NB4 (cell line): ENCODE measurements around the gene GRM1.

Experiments used
- DNase-seq: peaks from one replicate; pipeline ENCODE4 v3.0.0; 2010; ENCODE audit warnings: low read depth
- H3K4me3 ChIP-seq: one replicate; pipeline ENCODE4 v1.5.1; 2011; ENCODE audit warnings: mild to moderate bottlenecking, low read depth, low read length, moderate library complexity
- MYC ChIP-seq: IDR thresholded peaks from 2 replicates; pipeline ENCODE4 v1.6.1; 2011; ENCODE audit warnings: low read depth, low read length
- POLR2A ChIP-seq: IDR thresholded peaks from 2 replicates; pipeline ENCODE4 v1.6.1; 2011; ENCODE audit warnings: mild to moderate bottlenecking; ENCODE audit not compliant: insufficient read length; ENCODE audit errors: extremely low read depth
- TF ChIP-seq, protein P1 (sequence below): IDR thresholded peaks from one replicate; pipeline ENCODE4 v1.5.1; 2012; ENCODE audit warnings: low read depth, low read length
- TF ChIP-seq, protein P2 (sequence below): IDR thresholded peaks from 2 replicates; pipeline ENCODE4 v1.6.1; 2011; ENCODE audit warnings: low read depth, low read length

Gene GRM1

DNA sequence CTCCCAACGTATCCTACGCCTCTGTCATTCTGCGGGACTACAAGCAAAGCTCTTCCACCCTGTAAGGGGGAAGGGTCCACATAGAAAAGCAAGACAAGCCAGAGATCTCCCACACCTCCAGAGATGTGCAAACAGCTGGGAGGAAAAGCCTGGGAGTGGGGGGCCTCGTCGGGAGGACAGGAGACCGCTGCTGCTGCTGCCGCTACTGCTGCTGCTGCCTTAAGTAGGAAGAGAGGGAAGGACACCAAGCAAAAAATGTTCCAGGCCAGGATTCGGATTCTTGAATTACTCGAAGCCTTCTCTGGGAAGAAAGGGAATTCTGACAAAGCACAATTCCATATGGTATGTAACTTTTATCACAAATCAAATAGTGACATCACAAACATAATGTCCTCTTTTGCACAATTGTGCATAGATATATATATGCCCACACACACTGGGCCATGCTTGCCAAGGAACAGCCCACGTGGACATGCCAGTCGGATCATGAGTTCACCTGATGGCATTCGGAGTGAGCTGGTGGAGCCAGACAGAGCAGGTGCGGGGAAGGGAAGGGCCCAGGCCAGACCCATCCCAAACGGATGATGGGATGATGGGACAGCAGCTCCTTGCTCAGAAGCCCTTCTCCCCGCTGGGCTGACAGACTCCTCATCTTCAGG, 406.0 kb downstream of the GRM1 start:
- no peak overlapping the region for H3K4me3 ChIP-seq
- no peak for TF ChIP-seq POLR2A
- TF ChIP-seq, protein P1, sequence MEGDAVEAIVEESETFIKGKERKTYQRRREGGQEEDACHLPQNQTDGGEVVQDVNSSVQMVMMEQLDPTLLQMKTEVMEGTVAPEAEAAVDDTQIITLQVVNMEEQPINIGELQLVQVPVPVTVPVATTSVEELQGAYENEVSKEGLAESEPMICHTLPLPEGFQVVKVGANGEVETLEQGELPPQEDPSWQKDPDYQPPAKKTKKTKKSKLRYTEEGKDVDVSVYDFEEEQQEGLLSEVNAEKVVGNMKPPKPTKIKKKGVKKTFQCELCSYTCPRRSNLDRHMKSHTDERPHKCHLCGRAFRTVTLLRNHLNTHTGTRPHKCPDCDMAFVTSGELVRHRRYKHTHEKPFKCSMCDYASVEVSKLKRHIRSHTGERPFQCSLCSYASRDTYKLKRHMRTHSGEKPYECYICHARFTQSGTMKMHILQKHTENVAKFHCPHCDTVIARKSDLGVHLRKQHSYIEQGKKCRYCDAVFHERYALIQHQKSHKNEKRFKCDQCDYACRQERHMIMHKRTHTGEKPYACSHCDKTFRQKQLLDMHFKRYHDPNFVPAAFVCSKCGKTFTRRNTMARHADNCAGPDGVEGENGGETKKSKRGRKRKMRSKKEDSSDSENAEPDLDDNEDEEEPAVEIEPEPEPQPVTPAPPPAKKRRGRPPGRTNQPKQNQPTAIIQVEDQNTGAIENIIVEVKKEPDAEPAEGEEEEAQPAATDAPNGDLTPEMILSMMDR, result no peak
- TF ChIP-seq, protein P2, sequence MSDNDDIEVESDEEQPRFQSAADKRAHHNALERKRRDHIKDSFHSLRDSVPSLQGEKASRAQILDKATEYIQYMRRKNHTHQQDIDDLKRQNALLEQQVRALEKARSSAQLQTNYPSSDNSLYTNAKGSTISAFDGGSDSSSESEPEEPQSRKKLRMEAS, result no peak
- no peak for TF ChIP-seq MYC
- no peak for DNase-seq

- no peak for DNase-seq
- TF ChIP-seq, protein P1, result no peak
- TF ChIP-seq, protein P2, result no peak
- TF ChIP-seq POLR2A (no peak), MYC (no peak)
- no peak overlapping the region for H3K4me3 ChIP-seq
These were observed 413.0 kb downstream of the GRM1 start for GRCh38 chr6:146441907-146442306.

DNA sequence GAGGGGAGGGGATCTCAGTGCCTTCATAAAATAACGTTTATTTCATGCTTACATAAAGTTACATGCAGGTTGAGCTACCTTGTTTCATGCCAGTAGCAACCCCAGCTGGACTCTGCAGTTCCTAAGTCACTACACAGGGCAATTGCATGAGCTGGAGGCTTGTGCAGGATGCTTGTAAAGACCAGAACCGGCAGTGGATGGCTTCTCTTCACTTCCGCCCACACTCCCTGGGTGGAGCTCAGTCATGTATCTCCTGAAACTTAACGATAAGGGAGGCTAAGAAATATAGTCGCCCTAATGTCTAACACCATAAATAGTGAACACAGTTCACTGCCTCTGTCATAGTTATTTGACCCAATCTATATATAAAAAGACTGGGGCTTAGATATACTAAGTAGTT, 415.3 kb downstream of the GRM1 start:
- H3K4me3 ChIP-seq, result no peak overlapping the region
- DNase-seq, result peak; percentile 32
- TF ChIP-seq, protein P1, result no peak
- TF ChIP-seq, protein P2, result no peak
- TF ChIP-seq MYC, result no peak

GRCh38 chr6:146445233-146445632, 416.4 kb downstream of the GRM1 start:
- no peak for DNase-seq
- no peak overlapping the region for H3K4me3 ChIP-seq
- TF ChIP-seq, protein P2, result no peak
- no peak for TF ChIP-seq MYC
- TF ChIP-seq POLR2A, result no peak
- TF ChIP-seq, protein P1, result no peak

GRCh38 chr6:146456886-146457285, 428.0 kb downstream of the GRM1 start:
- TF ChIP-seq MYC, result no peak
- no peak for TF ChIP-seq POLR2A
- no peak for DNase-seq
- H3K4me3 ChIP-seq, result no peak overlapping the region

GRCh38 chr6:146460941-146461340, 432.1 kb downstream of the GRM1 start:
- no peak overlapping the region for H3K4me3 ChIP-seq
- no peak for TF ChIP-seq POLR2A
- TF ChIP-seq, protein P2, result no peak
- TF ChIP-seq, protein P1, result no peak
- TF ChIP-seq MYC, result no peak
- no peak for DNase-seq
